Measurements from ENCODE around the gene MOGAT1. TPM values are rescaled to one million over a fixed set of nuclear protein-coding genes. Genes with fewer than 3 reads are reported as not detected.

The MOGAT1 gene
- total and polyA plus RNA-seq, 2 of the 8 experiments (the other 6 are each of a cell fraction or from before 2014, with no cell fraction given): 0.11 to 0.67 TPM

DNA sequence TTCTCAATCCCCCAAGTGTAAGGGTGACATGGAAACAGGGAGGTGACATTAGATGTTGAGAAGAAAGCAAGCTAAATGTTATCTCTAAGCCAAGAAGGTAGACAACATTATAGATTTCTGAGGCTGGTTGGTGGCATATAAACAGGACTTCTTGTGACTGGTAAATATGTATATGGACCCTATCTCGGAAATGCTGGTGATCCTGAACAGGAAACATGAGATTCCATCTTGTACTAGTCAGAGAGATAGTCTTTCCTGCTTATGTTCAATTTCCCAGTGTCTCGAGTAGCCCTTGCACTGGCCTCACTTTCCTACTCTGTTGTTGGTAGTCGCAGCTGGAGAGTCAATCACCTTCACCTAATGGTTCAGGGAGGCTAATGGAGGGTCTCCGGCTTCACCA is 26.8 kb downstream of the MOGAT1 start (continued):
- no peak for TF ChIP-seq NRF1 (IDR thresholded peaks at IDR 0.05; ENCODE audit: low read depth, low read length)
- no peak for TF ChIP-seq SP4 (IDR thresholded peaks at IDR 0.05; ENCODE audit: low read length)
- TF ChIP-seq SIN3A (conservative IDR thresholded peaks at IDR 0.05 in 1 of 2, IDR thresholded peaks at IDR 0.05 in 1 of 2; ENCODE audit: low read depth in 1 of 2, low read length in 2 of 2): no peak
